NT2/D1 (cell line): ENCODE results near the gene BGN.

Experiments used
- SUZ12 ChIP-seq: IDR thresholded peaks from 2 replicates; pipeline ENCODE4 v1.6.1; 2011; ENCODE audit not compliant: insufficient read length, insufficient read depth; ENCODE audit errors: extremely low read depth
- YY1 ChIP-seq: IDR thresholded peaks from 2 replicates; pipeline ENCODE4 v1.6.1; 2011; ENCODE audit not compliant: insufficient read length, insufficient read depth
- ZNF274 ChIP-seq: IDR thresholded peaks from 2 replicates; pipeline ENCODE4 v1.6.1; 2011; ENCODE audit warnings: mild to moderate bottlenecking, low read depth, low read length

- TF ChIP-seq SUZ12 = no peak
- TF ChIP-seq YY1 = no peak
- TF ChIP-seq ZNF274 = no peak
Measured at GRCh38 chrX:153471663-153472280, 23.0 kb upstream of the BGN start.
